HG02588 (cell line): ENCODE measurements around the gene WBP2.
"Not testable (repeated sequence)": the region's sequence is repeated elsewhere in the genome, so short reads cannot be mapped to it uniquely, and the experiment has no call there.

Source experiments
- ATAC-seq: cut with Tn5 transposase; IDR thresholded peaks from one replicate; pipeline ENCODE4 v1.9.1; 2021; ENCODE audit warnings: mild to moderate bottlenecking, moderate library complexity; ENCODE audit not compliant: unreplicated experiment

Gene WBP2

GRCh38 chr17:75889454-75889853, 34.3 kb upstream of the WBP2 start:
- ATAC-seq, result no peak

DNA sequence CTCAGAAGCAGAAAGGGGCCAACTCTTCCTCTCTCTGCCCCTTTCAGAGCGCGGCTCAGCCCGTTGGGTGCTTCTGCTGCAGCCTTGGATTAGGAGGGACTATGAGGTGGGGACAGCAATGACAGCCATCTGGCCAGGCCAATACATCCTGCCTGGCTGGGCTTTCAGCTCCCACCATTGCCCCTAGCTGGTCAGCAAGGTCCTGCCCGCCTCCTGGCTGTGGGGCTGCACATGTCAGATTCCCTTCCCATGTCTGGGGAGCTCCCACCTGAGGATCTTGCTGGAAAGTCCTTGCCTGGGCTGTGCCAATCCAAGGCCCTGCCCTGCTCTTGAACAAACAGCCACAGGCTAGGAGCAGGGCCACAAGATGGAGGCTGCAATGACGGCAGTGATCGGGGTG, 33.3 kb upstream of the WBP2 start:
- ATAC-seq, result no peak

GRCh38 chr17:75885860-75886259, 30.7 kb upstream of the WBP2 start:
- ATAC-seq, result not testable (repeated sequence)

DNA sequence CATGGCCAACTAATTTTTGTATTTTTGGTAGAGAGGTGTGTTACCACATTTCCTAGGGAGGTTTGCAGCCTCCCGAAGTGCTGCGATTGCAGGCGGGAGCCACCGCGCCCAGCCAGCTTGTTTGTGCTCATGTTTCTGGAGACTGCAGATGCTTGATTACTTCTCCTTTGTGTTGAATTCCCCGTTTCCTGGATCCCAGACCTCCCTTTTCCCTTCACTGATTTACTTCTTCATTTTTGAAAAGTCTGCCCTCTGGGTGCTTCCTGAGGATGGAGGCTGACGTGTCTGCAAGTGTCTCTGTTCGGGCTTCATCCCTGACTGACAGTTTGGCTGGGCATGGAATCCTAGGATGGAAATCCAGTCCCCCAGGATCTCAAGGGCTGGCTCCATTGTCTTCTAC, 30.3 kb upstream of the WBP2 start:
- no peak for ATAC-seq

DNA sequence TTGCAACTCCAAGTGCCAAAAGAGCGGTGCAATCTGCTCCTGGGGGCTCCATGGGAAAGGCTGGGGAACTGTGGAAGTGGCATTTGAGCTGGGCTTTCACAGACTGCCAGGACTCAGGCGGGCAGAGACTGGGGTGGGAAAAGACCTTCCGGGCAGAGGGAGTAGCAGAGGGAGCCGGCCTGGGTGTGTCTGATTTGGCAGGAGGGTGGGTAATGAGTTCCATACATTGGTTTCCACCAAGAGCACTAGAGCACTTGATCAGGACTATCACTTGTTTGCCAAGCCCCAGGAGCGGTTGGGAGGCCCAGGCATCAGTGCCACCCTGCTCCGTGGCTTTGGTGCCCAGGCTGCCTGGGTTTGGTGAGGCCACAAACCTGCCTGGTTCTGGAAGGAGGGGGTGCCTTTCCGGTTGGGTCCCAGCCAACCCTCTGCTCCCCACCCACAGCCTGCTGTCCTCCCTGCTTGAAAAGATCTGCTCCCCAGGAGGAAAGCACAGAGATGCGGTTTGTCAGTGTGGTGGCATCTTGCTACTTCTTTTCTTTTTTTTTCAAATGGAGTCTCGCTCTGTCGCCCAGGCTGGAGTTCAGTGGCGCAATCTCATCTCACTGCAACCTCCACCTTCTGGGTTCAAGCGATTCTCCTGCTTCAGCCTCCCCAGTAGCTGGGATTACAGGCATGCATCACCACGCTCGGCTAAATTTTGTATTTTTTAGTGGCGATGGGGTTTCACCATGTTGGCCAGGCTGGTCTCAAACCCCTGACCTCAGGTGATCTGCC, 26.7 kb upstream of the WBP2 start:
- no peak for ATAC-seq

DNA sequence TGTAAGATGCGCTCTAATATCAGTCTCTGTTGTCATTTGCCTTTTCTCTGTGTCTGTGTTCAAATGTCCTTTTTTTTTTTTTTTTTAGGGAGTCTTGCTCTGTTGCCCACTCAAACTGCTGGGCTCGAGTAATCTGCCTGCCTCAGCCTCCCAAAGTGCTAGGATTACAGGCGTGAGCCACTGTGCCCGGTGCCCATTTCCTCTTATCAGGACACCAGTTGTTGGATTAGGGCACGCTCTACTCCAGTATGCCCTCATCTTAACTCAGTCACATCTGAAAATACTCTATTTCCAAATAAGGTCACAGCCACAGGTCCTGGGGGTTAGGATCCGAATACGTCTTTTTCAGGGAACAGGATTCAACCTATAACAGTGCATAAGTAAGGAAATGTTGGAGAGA, 25.1 kb upstream of the WBP2 start:
- ATAC-seq, result no peak

DNA sequence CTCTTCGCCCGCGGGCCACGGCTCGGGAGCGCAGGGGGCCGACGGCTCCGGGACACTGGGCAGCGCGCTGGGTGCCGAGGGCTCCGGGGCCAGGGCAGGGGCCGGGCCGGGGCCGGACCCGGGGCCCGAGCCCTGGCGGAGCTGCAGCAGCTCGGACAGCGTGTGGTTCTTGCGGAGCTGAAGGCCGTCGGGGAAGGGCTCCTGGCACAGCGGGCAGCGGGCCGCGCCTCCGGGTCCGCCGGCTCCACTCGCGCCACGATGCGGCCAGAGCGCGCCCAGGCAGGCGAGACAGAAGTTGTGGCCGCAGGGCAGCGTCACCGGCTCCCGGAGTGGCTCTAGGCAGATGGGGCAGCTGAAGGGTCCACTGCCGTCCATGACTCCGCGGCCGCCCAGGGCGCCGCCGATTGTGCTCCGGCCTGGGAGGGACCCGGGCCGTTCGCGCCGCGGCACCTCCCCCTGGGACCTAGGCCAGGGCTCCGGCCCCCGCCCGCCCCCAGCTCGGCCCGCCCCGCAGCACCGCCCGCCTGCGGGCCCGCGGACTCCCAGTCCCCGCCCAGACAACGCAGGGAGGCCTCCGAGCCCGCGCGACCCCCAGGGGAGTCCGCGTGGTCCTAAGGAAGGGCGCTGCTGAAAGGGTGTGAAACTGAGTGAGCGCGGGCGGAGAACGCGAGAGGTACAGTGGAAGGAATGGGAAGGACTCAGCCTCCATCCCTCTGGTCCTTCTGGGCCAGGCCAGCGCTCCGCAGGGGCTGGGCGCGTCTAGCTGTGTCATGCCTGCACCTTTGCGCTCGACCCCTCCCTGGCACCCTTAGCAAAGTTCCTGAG, 23.3 kb upstream of the WBP2 start, which contains the start of gene TRIM47:
Gene TRIM47, minus strand, starts transcription at position 408 of the 825 bp plus-strand sequence. Its CDS starts 33 bp downstream, at position 375.
- no peak for ATAC-seq

- no peak for ATAC-seq
These were observed 22.6 kb upstream of the WBP2 start for GRCh38 chr17:75877752-75878173.

DNA sequence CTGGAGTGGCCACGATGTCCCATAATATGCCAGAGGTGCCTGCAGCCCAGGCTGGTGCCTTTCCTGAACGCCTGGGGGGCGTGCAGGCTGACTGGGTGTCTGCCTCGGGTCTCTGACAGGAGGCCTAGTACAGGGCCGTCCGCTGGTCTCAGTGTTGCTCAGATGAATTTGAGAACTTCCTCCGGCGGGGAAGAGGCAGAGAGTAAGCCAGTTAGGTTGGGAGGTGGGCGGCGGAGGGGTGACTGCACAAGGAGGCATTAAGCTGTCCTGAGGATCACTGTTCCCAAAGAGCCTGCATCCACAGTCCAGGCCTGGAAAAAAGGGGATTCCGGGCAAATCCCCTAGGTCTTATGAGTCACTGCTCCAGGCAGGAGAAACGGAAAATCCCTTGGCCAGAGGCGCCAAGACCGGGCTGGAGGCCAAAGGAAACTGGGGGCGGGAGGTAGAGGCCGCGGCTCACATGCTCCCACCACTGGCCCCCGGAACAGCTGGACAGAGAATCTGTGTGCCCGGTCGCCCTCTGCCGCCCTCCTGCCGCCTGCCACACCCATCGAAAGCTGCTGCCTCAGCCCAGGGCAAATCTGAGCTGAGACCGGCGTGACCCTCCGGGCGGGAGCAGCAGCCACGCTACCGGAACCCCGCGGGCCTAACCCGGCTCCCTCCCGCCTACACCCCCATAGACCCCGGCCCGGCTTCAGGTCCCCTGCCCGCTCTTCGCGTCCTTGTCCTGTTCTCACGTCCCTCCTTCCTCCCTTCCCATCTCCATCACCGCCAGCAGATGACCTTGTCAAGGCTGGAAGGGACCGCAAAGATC, 22.0 kb upstream of the WBP2 start:
- ATAC-seq, result no peak

DNA sequence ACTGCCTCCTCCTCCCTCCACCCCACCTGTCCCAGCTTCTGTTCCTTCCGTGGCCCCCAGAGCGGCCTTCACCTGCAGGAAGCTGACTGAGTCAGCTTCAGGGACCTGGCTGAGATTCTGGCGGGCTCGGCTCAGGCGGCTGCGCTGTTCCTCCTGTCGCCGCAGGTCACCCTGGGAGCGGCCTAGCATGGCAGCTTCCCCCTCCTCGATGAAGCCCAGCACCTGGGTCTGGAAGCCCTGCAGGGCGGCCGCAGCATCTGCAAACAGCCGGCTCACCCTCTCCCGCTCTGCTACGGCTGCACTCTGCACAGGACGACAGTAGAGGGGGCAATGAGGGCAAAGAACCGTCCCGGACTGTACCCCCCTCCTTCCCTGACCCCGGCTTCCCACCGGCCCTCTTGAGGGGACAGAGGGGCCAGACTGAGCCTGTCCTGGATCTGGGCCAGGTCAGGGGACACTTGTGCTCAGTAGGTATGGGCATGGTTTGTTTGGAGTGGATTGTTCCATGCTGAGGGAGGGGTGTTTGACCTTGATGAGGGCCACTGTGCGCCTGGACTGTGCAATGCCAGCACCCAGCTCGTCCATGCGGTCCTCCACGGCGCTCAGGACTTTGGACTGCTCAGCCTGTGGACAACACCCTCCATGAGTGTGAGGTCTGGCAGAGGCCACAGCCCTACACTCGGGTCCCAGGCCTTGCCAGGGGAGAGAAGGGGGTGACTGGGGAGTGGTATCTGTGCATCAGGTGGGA, 21.2 kb upstream of the WBP2 start:
- no peak for ATAC-seq

GRCh38 chr17:75875940-75876189, 20.7 kb upstream of the WBP2 start:
- no peak for ATAC-seq

GRCh38 chr17:75875182-75875939, 20.2 kb upstream of the WBP2 start:
- no peak for ATAC-seq

DNA sequence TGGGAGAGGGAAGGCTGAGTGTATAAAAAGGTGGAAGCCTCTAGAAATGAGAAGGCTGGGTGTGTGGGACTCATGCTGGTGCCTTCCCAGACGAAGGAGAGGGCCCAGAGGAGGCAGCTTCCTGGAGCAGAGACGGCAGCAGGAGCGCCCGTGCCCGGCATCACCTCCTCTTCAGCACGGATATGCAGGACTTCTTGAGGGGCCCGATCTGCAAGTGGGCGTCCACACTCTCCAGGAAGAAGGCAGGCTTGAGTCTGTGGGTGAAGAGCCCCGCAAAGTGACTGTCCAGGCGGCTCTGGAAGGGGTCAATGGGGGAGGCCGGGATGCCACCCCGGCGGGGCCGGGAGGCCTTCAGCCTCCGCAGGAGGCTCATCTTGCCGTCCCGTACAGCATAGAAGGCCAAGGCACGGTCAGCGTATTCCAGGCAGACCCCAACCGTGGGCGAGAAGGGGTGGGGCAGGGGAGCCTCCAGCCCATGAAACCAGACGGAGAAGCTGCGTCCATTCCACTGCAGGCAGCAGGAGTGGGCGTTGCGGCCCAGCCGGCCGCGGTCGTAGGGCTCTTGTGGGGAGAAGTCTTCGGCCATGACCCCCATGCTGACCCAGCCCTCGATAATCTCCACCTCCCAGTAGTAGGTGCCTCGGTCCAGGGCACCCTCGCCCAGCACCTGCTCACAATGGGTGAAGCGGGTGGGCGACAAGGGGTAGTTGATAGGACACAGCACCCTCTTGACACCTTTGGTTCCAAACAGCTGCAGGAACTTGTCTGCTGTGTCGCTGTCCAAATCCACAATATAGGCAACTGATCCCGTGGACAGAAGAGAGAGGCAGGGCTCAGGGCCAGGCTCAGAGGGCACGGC, 19.4 kb upstream of the WBP2 start:
- ATAC-seq, result no peak

- no peak for ATAC-seq
These were observed 18.6 kb upstream of the WBP2 start for GRCh38 chr17:75873587-75874322.

GRCh38 chr17:75872434-75873351, 17.6 kb upstream of the WBP2 start:
- ATAC-seq, result no peak

GRCh38 chr17:75870228-75870627, 15.1 kb upstream of the WBP2 start:
- not testable (repeated sequence) for ATAC-seq
